Activated CD8-positive, alpha-beta memory T cell treated with anti-CD3 and anti-CD28 coated beads, Interleukin-2, amount 10 ng/mL, durations not matched to agents 7 days and 5 days (primary cell): ENCODE data around the gene SHISA7. TPM values are rescaled to one million over a fixed set of nuclear protein-coding genes. Genes with fewer than 3 reads are reported as not detected.
A peak's percentile ranks its signal among the peaks of the same experiment; 100 is the strongest.

ENCODE experiments used
- ATAC-seq: fragments of 150-1000 bp; cut with Tn5 transposase; one replicate; pipeline ENCODE4 v1.10.0; 2021; ENCODE audit warnings: moderate library complexity
- CTCF ChIA-PET: fragments of 350-600 bp; sonication (Branson Sonifier 250); formaldehyde crosslinking; loops from one replicate; lab custom pipeline; 2021; ENCODE audit warnings: antibody characterized with exemption; lab: Charles Lee
- DNase-seq: peaks from one replicate; pipeline ENCODE4 v3.0.0-alpha.2; 2020
- H3K27ac Mint-ChIP-seq: one replicate; pipeline ENCODE4 v1.8.0; 2021; ENCODE audit warnings: mild to moderate bottlenecking, mixed read lengths
- H3K27me3 Mint-ChIP-seq: one replicate; pipeline ENCODE4 v1.8.0; 2021; ENCODE audit warnings: mixed read lengths
- H3K36me3 Mint-ChIP-seq: one replicate; pipeline ENCODE4 v1.8.0; 2021; ENCODE audit warnings: mild to moderate bottlenecking, mixed read lengths
- H3K4me1 Mint-ChIP-seq: one replicate; pipeline ENCODE4 v1.8.0; 2021; ENCODE audit warnings: mixed read lengths
- H3K4me3 Mint-ChIP-seq: one replicate; pipeline ENCODE4 v1.8.0; 2021; ENCODE audit warnings: mild to moderate bottlenecking, moderate library complexity, mixed read lengths
- H3K9me3 Mint-ChIP-seq: one replicate; pipeline ENCODE4 v1.8.0; 2022; ENCODE audit warnings: low read depth, mixed read lengths
- total RNA-seq, 2 experiments: library from RNA; stranded (reverse); gene quantifications; one replicate each; pipeline ENCODE4 v1.2.3, GENCODE V29; 2021

The SHISA7 gene
- total RNA-seq, 2 experiments from 2014 or later: not detected

GRCh38 chr19:55389386-55390317, 53.4 kb downstream of the SHISA7 start:
- H3K4me1 Mint-ChIP-seq: peaks cover 36% of the 10 kb centered on the region
- ATAC-seq: no peak

GRCh38 chr19:55387736-55388497, 55.2 kb downstream of the SHISA7 start:
- CTCF ChIA-PET: interaction anchor here (1.0 to 2.0 kb wide), 7 partner anchors 16 to 222 kb away, joined by 3 to 10 read pairs (median 5); partner anchors contain the start of genes DNAAF3 and KMT5C
- H3K27ac Mint-ChIP-seq: peak overlapping the region; percentile 96
- DNase-seq (no peak), ATAC-seq (no peak)
- no peaks in the 10 kb centered on the region for H3K9me3 Mint-ChIP-seq
- H3K4me3 Mint-ChIP-seq: peak overlapping the region; percentile 96
- no peaks in the 10 kb centered on the region for H3K27me3 Mint-ChIP-seq
- H3K36me3 Mint-ChIP-seq: peaks cover 43% of the 10 kb centered on the region
- peaks cover 45% of the 10 kb centered on the region for H3K4me1 Mint-ChIP-seq

More at GRCh38 chr19:55389386-55390317, 53.4 kb downstream of the SHISA7 start:
- CTCF ChIA-PET: interaction anchor here (1.0 to 2.2 kb wide), 6 partner anchors 28 to 224 kb away, joined by 3 to 4 read pairs (median 4); partner anchors contain the start of gene DNAAF3
- peaks cover 43% of the 10 kb centered on the region for H3K36me3 Mint-ChIP-seq
- peak overlapping the region; percentile 15 for H3K4me3 Mint-ChIP-seq
- H3K27ac Mint-ChIP-seq: no peak overlapping the region
- H3K27me3 Mint-ChIP-seq: no peaks in the 10 kb centered on the region
- no peaks in the 10 kb centered on the region for H3K9me3 Mint-ChIP-seq
- no peak for DNase-seq

- Mint-ChIP-seq H3K4me3 (peak overlapping the region; percentile 96), H3K27ac (peak overlapping the region; percentile 96), H3K36me3 (peaks cover 53% of the 10 kb centered on the region), H3K4me1 (peaks cover 59% of the 10 kb centered on the region), H3K9me3 (no peaks in the 10 kb centered on the region), H3K27me3 (no peaks in the 10 kb centered on the region)
- CTCF ChIA-PET: interaction anchor here (2.0 kb wide), 2 partner anchors 48 to 118 kb away, joined by 5 to 10 read pairs; partner anchors contain the start of gene KMT5C
- DNase-seq (no peak), ATAC-seq (no peak)
Observed at GRCh38 chr19:55386493-55386971, 56.6 kb downstream of the SHISA7 start.

GRCh38 chr19:55385724-55386492, 57.2 kb downstream of the SHISA7 start, which contains the start of gene RPL28:
TSS of gene RPL28 (plus strand) at chr19:55385932. CDS start at chr19:55386358, 426 bp downstream.
- Mint-ChIP-seq H3K4me3 (peak within 1 kb of the TSS; percentile 96), H3K4me1 (peaks cover 61% of the 10 kb centered on the region), H3K27me3 (no peaks in the 10 kb centered on the region), H3K27ac (peak within 1 kb of the TSS; percentile 96), H3K9me3 (no peaks in the 10 kb centered on the region), H3K36me3 (peaks cover 53% of the 10 kb centered on the region)
- CTCF ChIA-PET: interaction anchor here (2.0 kb wide), 1 partner anchor 118 kb away, joined by 10 read pairs; no protein-coding TSS in a partner anchor
- DNase-seq (peak; percentile 99), ATAC-seq (peak; percentile 72)

GRCh38 chr19:55384920-55385723, 58.0 kb downstream of the SHISA7 start:
- ATAC-seq (peak; percentile 80), DNase-seq (peak; percentile 99)
- CTCF ChIA-PET: interaction anchor here (1.1 to 3.4 kb wide), 10 partner anchors 33 to 244 kb away, joined by 3 to 58 read pairs (median 15); partner anchors contain the start of gene KMT5C
- no peaks in the 10 kb centered on the region for H3K27me3 Mint-ChIP-seq
- H3K27ac Mint-ChIP-seq: peak overlapping the region; percentile 96
- H3K9me3 Mint-ChIP-seq: no peaks in the 10 kb centered on the region
- H3K4me1 Mint-ChIP-seq: peaks cover 58% of the 10 kb centered on the region
- H3K4me3 Mint-ChIP-seq: peak overlapping the region; percentile 96
- peaks cover 53% of the 10 kb centered on the region for H3K36me3 Mint-ChIP-seq

- ATAC-seq (peak; percentile 5), DNase-seq (peak; percentile 61)
- Mint-ChIP-seq H3K4me3 (peak within 1 kb of the TSS; percentile 96), H3K4me1 (peaks cover 51% of the 10 kb centered on the region), H3K36me3 (peaks cover 49% of the 10 kb centered on the region), H3K27me3 (no peaks in the 10 kb centered on the region), H3K9me3 (no peaks in the 10 kb centered on the region), H3K27ac (peak within 1 kb of the TSS; percentile 96)
- CTCF ChIA-PET: interaction anchor here (0.7 to 3.4 kb wide), 19 partner anchors 16 to 243 kb away, joined by 3 to 58 read pairs (median 5); partner anchors contain the start of genes COX6B2, KMT5C and PPP6R1
Observed at GRCh38 chr19:55384131-55384919, 58.8 kb downstream of the SHISA7 start, which contains the start of gene TMEM238. TSS of gene TMEM238 (minus strand) at chr19:55384292. CDS start at chr19:55384259, 33 bp downstream.

- no peaks in the 10 kb centered on the region for H3K9me3 Mint-ChIP-seq
- peaks cover 45% of the 10 kb centered on the region for H3K4me1 Mint-ChIP-seq
- CTCF ChIA-PET: interaction anchor here (0.9 to 3.4 kb wide), 20 partner anchors 15 to 242 kb away, joined by 3 to 58 read pairs (median 5); partner anchors contain the start of genes COX6B2, HSPBP1, KMT5C and PPP6R1
- peak overlapping the region; percentile 88 for H3K4me3 Mint-ChIP-seq
- peaks cover 43% of the 10 kb centered on the region for H3K36me3 Mint-ChIP-seq
- peak; percentile 9 for ATAC-seq
- H3K27ac Mint-ChIP-seq: peak overlapping the region; percentile 93
- H3K27me3 Mint-ChIP-seq: no peaks in the 10 kb centered on the region
- DNase-seq: peak; percentile 75
Observed at GRCh38 chr19:55383279-55384130, 59.6 kb downstream of the SHISA7 start.

GRCh38 chr19:55382522-55383054, 60.5 kb downstream of the SHISA7 start:
- Mint-ChIP-seq H3K27ac (peak overlapping the region; percentile 93), H3K27me3 (no peaks in the 10 kb centered on the region), H3K9me3 (no peaks in the 10 kb centered on the region), H3K4me3 (peak overlapping the region; percentile 88), H3K4me1 (peaks cover 36% of the 10 kb centered on the region), H3K36me3 (peaks cover 34% of the 10 kb centered on the region)
- CTCF ChIA-PET: interaction anchor here (1.1 to 3.4 kb wide), 10 partner anchors 25 to 241 kb away, joined by 3 to 58 read pairs (median 15); partner anchors contain the start of genes COX6B2, HSPBP1, KMT5C and UBE2S
- ATAC-seq: no peak
- no peak for DNase-seq

- no peak for ATAC-seq
- CTCF ChIA-PET: interaction anchor here (1.5 to 3.4 kb wide), 3 partner anchors 80 to 102 kb away, joined by 5 to 58 read pairs (median 26); partner anchors contain the start of gene HSPBP1
Observed at GRCh38 chr19:55382013-55382412, 61.1 kb downstream of the SHISA7 start.

GRCh38 chr19:55379174-55379573, 63.9 kb downstream of the SHISA7 start:
- Mint-ChIP-seq H3K9me3 (no peaks in the 10 kb centered on the region), H3K4me3 (no peak overlapping the region), H3K27me3 (no peaks in the 10 kb centered on the region), H3K4me1 (peaks cover 22% of the 10 kb centered on the region), H3K36me3 (peaks cover 15% of the 10 kb centered on the region), H3K27ac (no peak overlapping the region)
- ATAC-seq (no peak), DNase-seq (no peak)
- CTCF ChIA-PET: no interaction called here

More at GRCh38 chr19:55382013-55382412, 61.1 kb downstream of the SHISA7 start:
- DNase-seq: no peak
- H3K36me3 Mint-ChIP-seq: peaks cover 28% of the 10 kb centered on the region
- no peaks in the 10 kb centered on the region for H3K9me3 Mint-ChIP-seq
- peaks cover 31% of the 10 kb centered on the region for H3K4me1 Mint-ChIP-seq
- no peak overlapping the region for H3K27ac Mint-ChIP-seq
- peak overlapping the region; percentile 88 for H3K4me3 Mint-ChIP-seq
- H3K27me3 Mint-ChIP-seq: no peaks in the 10 kb centered on the region
